Stimulated activated CD4-positive, alpha-beta T cell treated with anti-CD3 and anti-CD28 coated beads, TNF-alpha, amount 100 ng/mL, for 24 hours (primary cell): ENCODE data around the gene MAP3K5.

ENCODE experiments used
- DNase-seq, 3 experiments: peaks; one replicate each; pipeline ENCODE4 v3.0.0-alpha.2; 2020; ENCODE audit warnings: low read depth in 3 of 3

The MAP3K5 gene

GRCh38 chr6:136685540-136686108, 106.7 kb downstream of the MAP3K5 start:
- no peak for DNase-seq

DNA sequence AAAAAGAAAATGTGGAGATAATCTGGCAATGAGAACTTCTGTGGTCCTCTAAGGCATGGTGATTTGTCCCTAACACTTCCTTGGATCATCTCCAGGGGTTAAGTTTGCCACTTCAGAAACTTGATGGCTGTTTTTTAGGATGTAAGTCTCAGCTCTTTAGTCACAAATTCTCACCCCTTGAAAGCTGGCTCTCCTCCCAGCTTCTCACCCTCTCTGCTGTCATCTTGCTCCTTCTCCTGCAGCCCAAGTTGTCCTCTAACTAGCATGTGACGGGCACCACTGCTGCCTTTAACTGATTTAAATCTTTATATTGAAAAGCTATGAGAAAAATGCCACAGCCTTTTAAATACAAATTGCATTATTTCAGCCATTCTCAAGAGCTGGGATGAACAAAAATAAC, 107.8 kb downstream of the MAP3K5 start:
- DNase-seq = no peak

DNA sequence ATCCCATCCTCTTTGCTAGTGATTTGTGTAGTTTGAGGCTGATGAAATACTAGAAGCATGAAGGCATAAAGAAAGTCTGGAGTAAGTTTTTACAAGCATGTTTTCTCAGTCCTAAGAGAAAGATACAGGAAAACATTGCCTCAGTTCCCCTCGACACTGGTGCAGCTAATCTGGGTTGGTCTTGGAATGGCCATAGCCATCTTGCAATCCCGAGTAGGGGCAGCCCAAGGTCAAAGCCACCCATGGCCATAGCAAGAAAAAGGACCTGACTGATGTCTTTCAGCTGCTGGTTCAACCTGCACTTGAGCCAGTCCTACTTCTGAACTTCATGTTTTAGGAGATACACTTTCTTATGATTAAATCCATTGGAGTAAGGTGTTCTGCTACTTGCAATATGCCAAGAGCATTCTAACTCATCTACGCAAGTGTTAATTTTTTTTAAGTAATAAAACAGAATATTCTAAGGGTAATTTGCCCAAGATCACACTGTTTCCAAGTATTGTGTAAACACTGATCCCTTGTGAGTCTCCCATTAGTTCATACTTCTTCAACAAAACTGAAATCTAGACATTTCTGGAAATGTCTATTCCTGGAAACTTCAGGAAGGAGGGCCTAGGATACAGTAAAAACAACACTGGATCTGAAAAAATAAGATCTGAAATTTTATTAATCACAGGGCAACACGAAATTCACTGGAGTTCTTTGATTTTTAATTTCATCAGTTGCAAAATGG, 108.9 kb downstream of the MAP3K5 start:
- no peak for DNase-seq

- DNase-seq = no peak
Measured at GRCh38 chr6:136682292-136682691, 110.0 kb downstream of the MAP3K5 start.

- DNase-seq = no peak
Measured at GRCh38 chr6:136677822-136678221, 114.5 kb downstream of the MAP3K5 start.

DNA sequence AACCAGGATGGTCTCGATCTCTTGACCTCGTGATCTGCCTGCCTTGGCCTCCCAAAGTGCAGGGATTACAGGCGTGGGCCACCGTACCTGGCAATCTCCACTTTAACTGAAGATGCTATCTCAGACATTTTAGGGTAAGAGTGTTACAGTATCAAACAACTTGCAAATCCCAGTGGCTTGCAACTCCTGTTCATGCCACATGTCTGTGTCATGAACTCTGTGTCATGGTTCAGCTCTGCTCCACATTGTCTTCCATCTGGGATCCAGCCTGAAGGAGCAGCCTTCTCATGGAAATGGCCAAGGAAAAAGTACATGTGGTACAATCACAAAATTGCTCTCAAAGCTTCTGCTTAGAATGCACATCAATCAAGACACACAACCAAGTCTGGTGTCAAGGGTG, 114.9 kb downstream of the MAP3K5 start:
- no peak for DNase-seq

- no peak for DNase-seq
Measured at GRCh38 chr6:136676075-136676474, 116.2 kb downstream of the MAP3K5 start.

GRCh38 chr6:136673571-136673970, 118.7 kb downstream of the MAP3K5 start:
- DNase-seq = no peak

- no peak for DNase-seq
Measured at GRCh38 chr6:136672144-136672543, 120.1 kb downstream of the MAP3K5 start.

DNA sequence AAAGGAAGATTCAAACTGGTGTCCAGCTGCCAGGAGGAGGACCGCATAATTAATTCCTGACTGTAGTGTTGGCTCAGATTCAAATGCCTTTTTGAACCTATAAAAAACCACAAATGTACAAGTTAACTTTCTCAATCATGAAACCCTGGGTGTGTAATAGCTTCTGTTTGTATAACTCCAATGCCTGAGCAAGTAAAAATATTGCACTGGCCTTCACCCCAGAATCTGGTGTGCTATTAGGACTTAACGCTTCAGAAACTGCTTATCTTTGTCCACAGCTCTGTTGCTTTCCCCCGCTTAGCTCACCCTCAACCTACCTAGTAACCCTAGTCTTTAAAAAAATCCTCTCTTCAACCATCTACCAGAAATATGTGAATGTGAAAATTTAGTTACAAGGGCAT, 123.0 kb downstream of the MAP3K5 start:
- DNase-seq = no peak

GRCh38 chr6:136668571-136668970, 123.7 kb downstream of the MAP3K5 start:
- no peak for DNase-seq

DNA sequence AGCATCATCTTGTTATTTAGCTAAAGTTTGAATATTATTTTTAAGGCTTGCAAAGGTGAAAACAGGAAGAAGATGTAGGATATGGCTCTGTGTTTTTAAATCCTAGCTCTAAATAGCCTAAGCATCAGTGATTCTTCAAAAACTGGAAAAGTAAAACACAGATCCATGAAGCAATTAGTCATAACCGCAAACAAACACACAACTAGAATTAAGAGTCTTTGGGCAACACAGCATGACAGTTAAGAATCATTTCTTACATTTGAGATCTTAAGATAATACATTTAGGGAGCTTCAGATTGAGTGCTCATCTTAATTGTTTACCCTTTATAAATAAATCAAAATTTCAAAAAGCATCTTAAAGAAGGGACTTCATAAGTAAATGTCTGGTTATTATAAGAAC, 126.2 kb downstream of the MAP3K5 start:
- no peak for DNase-seq

- DNase-seq = no peak
Measured at GRCh38 chr6:136662347-136663237, 129.7 kb downstream of the MAP3K5 start.

DNA sequence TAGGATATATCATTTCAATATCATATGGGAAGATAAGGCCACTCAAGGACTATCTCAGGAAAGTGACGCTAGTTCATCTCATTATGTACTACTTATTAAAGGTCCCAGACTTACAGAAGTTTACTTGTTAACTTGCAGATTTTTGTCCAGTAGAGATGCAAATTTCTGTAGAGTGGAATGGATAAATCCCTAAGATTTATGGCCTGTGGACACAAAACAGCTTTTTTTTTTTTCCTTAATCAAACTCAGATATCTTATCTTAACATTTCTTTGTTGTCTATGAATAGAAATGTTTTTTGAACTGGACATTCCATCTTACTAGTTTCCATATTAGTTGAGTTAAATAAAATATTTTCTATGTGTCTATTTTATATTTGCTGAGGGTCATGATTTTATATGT, 131.6 kb downstream of the MAP3K5 start:
- DNase-seq = no peak

GRCh38 chr6:136659991-136660499, 132.2 kb downstream of the MAP3K5 start:
- no peak for DNase-seq

GRCh38 chr6:136658711-136659110, 133.6 kb downstream of the MAP3K5 start:
- DNase-seq = no peak

DNA sequence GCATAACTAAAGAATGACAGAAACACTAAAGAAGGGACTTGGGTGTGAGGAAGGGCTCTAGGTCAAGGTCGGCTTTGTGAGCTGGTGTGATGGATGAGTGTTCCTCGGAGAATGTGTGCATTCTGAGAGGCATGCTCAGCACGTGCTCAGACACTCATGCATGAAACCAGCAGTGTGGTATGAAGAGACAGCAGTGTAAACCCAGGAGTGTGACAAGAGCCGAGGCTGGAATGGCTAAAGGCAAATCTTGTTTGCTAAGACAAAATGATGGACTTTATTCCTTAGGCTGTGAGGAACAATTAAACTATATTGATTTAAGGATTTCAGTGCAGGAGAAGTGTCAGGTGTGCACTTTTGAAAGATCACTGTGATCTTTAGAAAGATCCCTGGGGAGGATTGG, 134.6 kb downstream of the MAP3K5 start:
- DNase-seq = no peak

- DNase-seq = no peak
Measured at GRCh38 chr6:136656121-136656520, 136.2 kb downstream of the MAP3K5 start.

DNA sequence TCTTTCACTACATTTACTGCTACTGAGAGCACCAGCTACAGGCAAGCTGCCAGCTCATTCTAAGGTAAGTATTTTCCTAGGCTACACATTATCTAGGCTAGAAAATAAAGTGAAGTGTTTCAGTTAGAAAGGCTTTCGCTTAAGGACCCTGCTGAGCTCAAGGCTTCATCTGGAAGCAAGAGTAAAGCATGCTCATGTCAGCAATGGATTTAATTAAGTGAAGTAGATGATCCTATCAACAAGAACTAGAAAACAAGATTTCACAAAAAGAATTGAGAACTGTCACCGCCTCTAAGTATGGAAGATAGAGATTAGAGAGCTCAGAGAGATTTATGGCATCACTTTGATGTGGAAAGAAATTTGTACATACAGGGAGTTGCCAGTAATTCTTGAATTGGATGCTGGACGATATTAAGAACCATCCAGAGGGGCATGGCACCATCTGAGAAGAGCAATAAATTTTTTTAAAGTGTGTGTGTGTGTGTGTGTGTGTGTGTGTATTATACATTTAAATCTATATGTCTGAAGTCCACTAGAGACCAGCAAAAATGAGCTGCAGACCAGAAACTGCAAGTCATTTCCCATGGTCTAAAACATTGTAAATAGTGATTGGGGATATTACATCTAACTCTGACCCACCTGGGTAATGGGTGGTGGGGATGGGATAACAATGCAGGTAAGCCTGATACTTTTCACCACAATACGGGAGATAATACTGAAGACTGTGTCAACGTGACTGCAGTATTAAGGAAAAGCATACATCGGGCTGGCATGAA, 136.8 kb downstream of the MAP3K5 start:
- no peak for DNase-seq

DNA sequence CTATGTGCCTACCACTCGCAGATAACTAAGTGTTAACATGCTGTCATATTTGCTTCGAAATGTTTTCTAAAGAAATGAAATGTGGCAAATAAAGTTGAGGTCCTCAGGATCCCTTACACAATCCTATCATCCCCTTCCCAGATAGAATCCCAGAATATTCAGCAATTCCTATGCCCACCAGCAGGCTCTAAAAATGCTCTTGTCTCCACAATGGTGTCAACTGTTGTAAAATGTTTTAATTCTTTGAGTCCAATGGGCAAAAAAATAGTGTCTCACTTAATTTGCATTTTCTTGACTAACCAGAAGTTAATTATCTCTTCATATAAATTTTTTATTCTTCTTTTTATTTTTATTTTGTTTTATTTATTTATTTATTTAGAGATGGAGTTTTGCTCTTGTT, 138.2 kb downstream of the MAP3K5 start:
- no peak for DNase-seq

GRCh38 chr6:136652656-136653055, 139.6 kb downstream of the MAP3K5 start:
- DNase-seq = no peak

GRCh38 chr6:136651982-136652381, 140.3 kb downstream of the MAP3K5 start:
- no peak for DNase-seq
